Body of pancreas (tissue), 4 donors: Measurements from ENCODE around the gene CYP2D6. TPM values are rescaled to one million over a fixed set of nuclear protein-coding genes. Genes with fewer than 3 reads are reported as not detected.
A peak's percentile ranks its signal among the peaks of the same experiment; 100 is the strongest.
"Not testable (repeated sequence)": the region's sequence is repeated elsewhere in the genome, so short reads cannot be mapped to it uniquely, and the experiment has no call there.

Experiments used
- ATAC-seq: fragments of 150-250 bp; one replicate; pipeline ENCODE4 v1.9.1; 2016
- DNase-seq, 4 donors: peaks; one replicate each; pipeline ENCODE4 v3.0.0-alpha.2; 2019
- H3K27ac ChIP-seq, 4 donors: fragments of 200-600 bp; sonication (generic); 1 replicate in 3 of 4; 2 replicates in 1 of 4; pipeline versions ENCODE4 v1.5.1 to v1.6.1; 2016 to 2019; ENCODE audit warnings: mild to moderate bottlenecking in 1 of 4, mixed read lengths in 1 of 4, moderate library complexity in 1 of 4
- H3K27me3 ChIP-seq, 2 donors: fragments of 200-600 bp; sonication (generic); one replicate each; pipeline ENCODE4 v1.6.0; 2016; ENCODE audit warnings: mild to moderate bottlenecking in 1 of 2
- H3K36me3 ChIP-seq, 2 donors: fragments of 200-600 bp; sonication (generic); replicated peaks in 1 of 2; 2 replicates each; pipeline ENCODE4 v1.5.1; 2016; ENCODE audit warnings: low read depth in 2 of 2; ENCODE audit not compliant: insufficient read depth in 1 of 2
- H3K4me1 ChIP-seq: fragments of 200-600 bp; sonication (generic); one replicate; pipeline ENCODE4 v1.6.0; 2016
- H3K4me3 ChIP-seq, 2 donors: fragments of 200-600 bp; sonication (generic); 1 replicate in 1 of 2; 2 replicates in 1 of 2; pipeline ENCODE4 v1.5.1; 2016 to 2019
- H3K9me3 ChIP-seq, 3 donors: fragments of 200-600 bp; sonication (generic); 1 replicate in 2 of 3; 2 replicates in 1 of 3; pipeline ENCODE4 v1.5.1; 2016
- POLR2A ChIP-seq, 3 donors: fragments of 450-650 bp; IDR thresholded peaks; one replicate each; pipeline ENCODE4 v1.6.1; 2016; ENCODE audit warnings: antibody characterized with exemption in 3 of 3, mild to moderate bottlenecking in 2 of 3
- WGBS, 2 donors: methylation state at CpG; one replicate each; pipeline ENCODE4 v1.1.5; 2017; 5-methylcytosine and 5-hydroxymethylcytosine counted together
- intact Hi-C: fragments of 100-400 bp; cut with DNase I; formaldehyde crosslinking; loops from one replicate; pipeline ENCODE4 v1.15.1; 2023
- total RNA-seq, 2 donors: library from RNA; depleted of rRNA; stranded (reverse); fragments of >200 nt; gene quantifications; one replicate each; pipeline ENCODE4 v1.1.0, GENCODE V29; 2016
- TF ChIP-seq, protein P1 (sequence below), 7 experiments: fragments of 450-650 bp in 4 of 7; fragments of 200-600 bp in 3 of 7; sonication (generic) in 3 of 7; IDR thresholded peaks; one replicate each; pipeline ENCODE4 v1.5.1; 2016 to 2019; ENCODE audit warnings: antibody characterized with exemption in 7 of 7

The CYP2D6 gene
- total RNA-seq, 2 donors from 2014 or later = 0.52 to 2.0 TPM

DNA sequence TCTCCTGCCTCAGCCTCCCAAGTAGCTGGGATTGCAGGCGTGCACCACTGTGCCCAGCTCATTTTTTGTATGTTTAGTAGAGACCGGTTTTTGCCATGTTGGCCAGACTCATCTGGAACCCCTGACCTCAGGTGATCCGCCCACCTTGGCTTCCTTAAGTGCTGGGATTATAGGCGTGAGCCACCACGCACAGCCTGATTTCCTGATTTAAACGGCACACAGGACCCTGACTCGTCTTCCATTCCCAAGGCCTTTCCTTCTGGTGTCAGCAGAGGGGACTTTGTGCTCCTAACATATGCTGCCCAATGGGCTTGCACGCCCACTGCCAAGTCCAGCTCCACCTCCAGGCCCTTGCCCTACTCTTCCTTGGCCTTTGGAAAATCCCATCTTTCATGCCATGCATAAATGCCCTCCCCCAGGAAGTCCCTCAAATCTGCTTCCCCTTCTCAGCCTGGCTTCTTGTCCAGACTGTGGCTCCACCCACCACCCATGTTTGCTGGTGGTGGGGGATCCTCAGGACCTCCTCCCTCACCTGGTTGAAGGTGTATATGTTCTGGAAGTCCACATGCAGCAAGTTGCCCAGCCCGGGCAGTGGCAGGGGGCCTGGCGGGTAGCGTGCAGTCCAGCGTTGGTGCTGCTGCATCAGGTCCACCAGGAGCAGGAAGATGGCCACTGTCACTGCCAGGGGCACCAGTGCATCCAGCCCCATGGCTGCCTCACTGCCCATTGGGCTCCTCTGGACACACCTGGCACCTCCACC is 23.9 kb upstream of the CYP2D6 start:
- WGBS, 2 donors = 97 to 98% methylated on average over 9 to 12 of the region's 12 CpGs
- ATAC-seq = no peak

DNA sequence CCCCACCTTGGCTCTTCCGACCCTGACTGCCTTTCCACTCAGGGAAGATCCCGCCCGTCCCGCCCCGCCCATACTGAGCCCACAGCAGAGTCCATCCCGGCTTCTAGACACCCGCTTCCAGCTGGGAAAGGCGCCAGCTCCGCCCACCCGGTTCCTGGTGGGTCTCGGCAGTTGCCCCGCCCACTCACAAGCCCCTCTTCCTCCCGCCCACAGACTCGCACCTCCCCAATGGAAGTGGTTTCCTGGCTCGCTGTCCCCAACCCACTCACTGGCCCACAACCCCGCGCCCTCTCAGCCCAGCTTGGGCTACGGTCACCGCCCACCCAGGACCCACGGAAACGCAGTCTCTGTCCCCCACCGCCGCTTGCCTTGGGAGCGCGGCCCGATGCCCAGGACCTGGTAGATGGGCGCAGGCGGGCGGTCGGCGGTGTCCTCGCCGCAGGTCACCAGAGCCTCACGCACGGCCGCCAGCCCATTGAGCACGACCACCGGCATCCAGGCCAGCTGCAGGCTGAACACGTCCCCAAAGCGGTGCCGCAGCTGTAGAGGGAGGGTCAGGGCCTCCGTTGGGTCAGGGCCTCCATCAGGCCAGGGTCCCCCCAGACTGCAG is 22.2 kb upstream of the CYP2D6 start:
- 78 to 79% methylated on average over 30 to 32 of the region's 42 CpGs for WGBS, 2 donors
- DNase-seq (peak in 1 of 4 donors; percentile 5), ATAC-seq (no peak)
- H3K9me3 ChIP-seq = no peaks in the 10 kb centered on the region
- H3K4me1 ChIP-seq = no peaks in the 10 kb centered on the region
- no peaks in the 10 kb centered on the region for H3K27me3 ChIP-seq
- TF ChIP-seq, protein P1, sequence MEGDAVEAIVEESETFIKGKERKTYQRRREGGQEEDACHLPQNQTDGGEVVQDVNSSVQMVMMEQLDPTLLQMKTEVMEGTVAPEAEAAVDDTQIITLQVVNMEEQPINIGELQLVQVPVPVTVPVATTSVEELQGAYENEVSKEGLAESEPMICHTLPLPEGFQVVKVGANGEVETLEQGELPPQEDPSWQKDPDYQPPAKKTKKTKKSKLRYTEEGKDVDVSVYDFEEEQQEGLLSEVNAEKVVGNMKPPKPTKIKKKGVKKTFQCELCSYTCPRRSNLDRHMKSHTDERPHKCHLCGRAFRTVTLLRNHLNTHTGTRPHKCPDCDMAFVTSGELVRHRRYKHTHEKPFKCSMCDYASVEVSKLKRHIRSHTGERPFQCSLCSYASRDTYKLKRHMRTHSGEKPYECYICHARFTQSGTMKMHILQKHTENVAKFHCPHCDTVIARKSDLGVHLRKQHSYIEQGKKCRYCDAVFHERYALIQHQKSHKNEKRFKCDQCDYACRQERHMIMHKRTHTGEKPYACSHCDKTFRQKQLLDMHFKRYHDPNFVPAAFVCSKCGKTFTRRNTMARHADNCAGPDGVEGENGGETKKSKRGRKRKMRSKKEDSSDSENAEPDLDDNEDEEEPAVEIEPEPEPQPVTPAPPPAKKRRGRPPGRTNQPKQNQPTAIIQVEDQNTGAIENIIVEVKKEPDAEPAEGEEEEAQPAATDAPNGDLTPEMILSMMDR (IDR thresholded peaks at IDR 0.05) = no peak
- TF ChIP-seq POLR2A (IDR thresholded peaks at IDR 0.05) = no peak
- H3K27ac ChIP-seq = no peak overlapping the region
- no peak overlapping the region for H3K4me3 ChIP-seq
- H3K36me3 ChIP-seq = peaks cover 0 to 2% of the 10 kb centered on the region in 2 donors
- intact Hi-C loops = no loop called here

More for the DNA sequence above, 23.9 kb upstream of the CYP2D6 start:
- Histone ChIP-seq H3K27ac (no peak overlapping the region), H3K4me3 (no peak overlapping the region), H3K4me1 (no peaks in the 10 kb centered on the region), H3K9me3 (no peaks in the 10 kb centered on the region), H3K27me3 (no peaks in the 10 kb centered on the region), H3K36me3 (peaks cover 0 to 2% of the 10 kb centered on the region in 2 donors)
- peak in 1 of 4 donors; percentile 2 for DNase-seq
- intact Hi-C loops = no loop called here
- TF ChIP-seq, protein P1 (IDR thresholded peaks at IDR 0.05) = no peak
- no peak for TF ChIP-seq POLR2A (IDR thresholded peaks at IDR 0.05)

DNA sequence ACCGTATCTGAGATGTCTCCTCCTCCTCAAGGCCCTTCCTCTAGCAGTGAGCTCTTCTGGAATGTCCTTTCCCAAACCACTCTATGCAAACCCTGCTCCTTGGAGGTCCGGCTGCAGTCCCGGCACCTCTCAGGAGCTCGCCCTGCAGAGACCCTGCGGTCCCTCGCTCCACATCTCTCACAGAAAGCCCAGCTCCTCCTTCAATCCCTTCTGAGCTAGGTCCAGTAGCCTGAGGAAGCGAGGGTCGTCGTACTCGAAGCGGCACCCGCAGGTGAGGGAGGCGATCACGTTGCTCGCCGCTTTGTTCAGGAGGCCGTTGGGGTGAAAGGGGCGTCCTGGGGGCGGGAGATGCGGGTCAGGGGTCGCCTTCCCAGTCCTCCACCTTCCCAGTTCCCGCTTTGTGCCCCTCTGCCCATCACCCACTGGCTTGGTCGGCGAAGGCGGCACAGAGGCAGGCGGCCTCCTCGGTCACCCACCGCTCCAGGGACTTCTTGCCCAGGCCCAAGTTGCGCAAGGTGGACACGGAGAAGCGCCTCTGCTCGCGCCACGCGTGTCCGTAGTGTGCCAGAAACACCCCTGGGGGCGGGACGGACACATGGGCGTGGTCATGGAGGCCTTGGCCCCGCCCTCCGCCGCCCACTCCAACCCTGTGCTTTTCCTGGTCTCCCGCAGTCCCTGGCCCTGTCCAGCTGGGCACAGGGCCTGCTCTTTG is 21.5 kb upstream of the CYP2D6 start:
- no peaks in the 10 kb centered on the region for H3K4me1 ChIP-seq

DNA sequence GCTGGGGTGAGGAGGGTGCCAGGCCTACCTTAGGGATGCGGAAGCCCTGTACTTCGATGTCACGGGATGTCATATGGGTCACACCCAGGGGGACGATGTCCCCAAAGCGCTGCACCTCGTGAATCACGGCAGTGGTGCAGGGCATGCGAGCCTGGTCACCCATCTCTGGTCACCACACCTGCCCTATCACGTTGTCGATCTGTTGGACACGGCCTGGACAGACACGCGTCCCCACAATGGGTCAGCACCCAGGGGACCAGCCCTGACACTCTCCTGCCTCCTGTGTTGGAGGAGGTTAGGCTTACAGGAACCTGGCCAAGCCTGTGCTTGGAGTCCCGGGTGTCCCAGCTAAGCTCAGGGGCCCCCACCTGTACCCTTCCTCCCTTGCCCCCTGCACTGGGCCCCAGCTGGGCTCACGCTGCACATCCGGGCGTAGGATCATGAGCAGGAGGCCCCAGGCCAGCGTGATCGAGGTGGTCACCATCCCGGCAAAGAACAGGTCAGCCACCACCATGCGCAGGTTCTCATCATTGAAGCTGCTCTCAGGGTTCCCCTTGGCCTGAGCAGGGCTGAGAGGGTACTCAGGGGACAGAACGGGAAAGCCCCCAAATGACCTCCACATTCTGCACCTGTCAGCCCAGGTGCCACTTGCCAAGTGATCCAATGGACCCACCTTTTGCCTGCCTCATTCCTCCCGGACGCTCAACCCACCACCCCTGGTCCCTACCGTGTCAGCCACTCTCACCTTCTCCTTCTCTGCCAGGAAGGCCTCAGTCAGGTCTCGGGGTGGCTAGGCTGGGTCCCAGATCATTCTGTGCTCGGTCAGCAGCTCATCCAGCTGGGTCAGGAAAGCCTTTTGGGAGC is 20.3 kb upstream of the CYP2D6 start:
- TF ChIP-seq, protein P1 (IDR thresholded peaks at IDR 0.05) = no peak
- no peak for TF ChIP-seq POLR2A (IDR thresholded peaks at IDR 0.05)
- WGBS, 2 donors = 86 to 88% methylated on average over 4 to 23 of the region's 27 CpGs
- ATAC-seq = no peak

More for the DNA sequence above, 21.5 kb upstream of the CYP2D6 start:
- intact Hi-C loops = no loop called here
- no peak for DNase-seq
- Histone ChIP-seq H3K36me3 (peaks cover 0 to 2% of the 10 kb centered on the region in 2 donors), H3K9me3 (no peaks in the 10 kb centered on the region), H3K27ac (no peak overlapping the region), H3K27me3 (no peaks in the 10 kb centered on the region), H3K4me3 (no peak overlapping the region)
- WGBS, 2 donors = 76 to 84% methylated on average over 37 to 43 of the region's 43 CpGs
- no peak for ATAC-seq
- TF ChIP-seq, protein P1 (IDR thresholded peaks at IDR 0.05) = no peak
- TF ChIP-seq POLR2A (IDR thresholded peaks at IDR 0.05) = no peak

DNA sequence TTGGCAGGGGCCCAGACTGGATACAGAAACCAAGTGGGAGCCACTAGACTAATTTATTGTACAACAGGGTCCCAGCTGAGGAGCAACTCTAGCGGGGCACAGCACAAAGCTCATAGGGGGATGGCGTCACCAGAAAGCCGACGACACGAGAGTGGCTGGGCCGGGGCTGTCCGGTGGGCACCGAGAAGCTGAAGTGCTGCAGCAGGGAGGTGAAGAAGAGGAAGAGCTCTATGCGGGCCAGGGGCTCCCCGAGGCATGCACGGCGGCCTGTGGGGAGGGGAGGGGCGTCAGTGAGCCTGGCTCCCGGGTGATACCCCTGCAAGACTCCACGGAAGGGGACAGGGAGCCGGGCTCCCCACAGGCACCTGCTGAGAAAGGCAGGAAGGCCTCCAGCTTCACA is 19.2 kb upstream of the CYP2D6 start:
- H3K9me3 ChIP-seq, ATAC-seq, H3K27me3 ChIP-seq, intact Hi-C loops, H3K36me3 ChIP-seq, DNase-seq, H3K4me3 ChIP-seq, H3K27ac ChIP-seq, H3K4me1 ChIP-seq: not testable (repeated sequence)
- 95 to 96% methylated on average over 9 to 14 of the region's 16 CpGs for WGBS, 2 donors

More for the DNA sequence above, 20.3 kb upstream of the CYP2D6 start:
- H3K27ac ChIP-seq = no peak overlapping the region
- DNase-seq = no peak
- no peaks in the 10 kb centered on the region for H3K4me1 ChIP-seq
- peaks cover 0 to 2% of the 10 kb centered on the region in 2 donors for H3K36me3 ChIP-seq
- no peaks in the 10 kb centered on the region for H3K9me3 ChIP-seq
- H3K4me3 ChIP-seq = no peak overlapping the region
- intact Hi-C loops = no loop called here
- no peaks in the 10 kb centered on the region for H3K27me3 ChIP-seq
